ENCODE measurements around the gene RBFA.

DNA sequence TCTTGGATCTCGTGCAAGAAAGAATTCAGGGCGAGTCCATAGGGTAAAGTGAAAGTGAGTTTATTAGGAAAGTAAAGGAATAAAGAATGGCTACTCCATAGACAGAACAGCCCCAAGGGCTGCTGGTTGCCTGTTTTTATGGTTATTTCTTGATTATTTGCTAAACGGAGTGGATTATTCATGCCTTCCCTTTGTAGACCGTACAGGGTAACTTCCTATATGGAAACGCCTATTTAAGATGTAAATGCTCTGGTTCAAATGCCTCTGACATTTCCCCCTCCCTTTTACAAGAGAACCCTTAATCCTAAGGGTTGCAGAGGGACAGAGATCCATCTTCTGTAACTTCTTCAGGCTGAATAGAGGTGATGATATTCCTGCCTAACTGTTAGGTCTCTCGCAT, 25.7 kb downstream of the RBFA start:
- TF ChIP-seq, protein P1, sequence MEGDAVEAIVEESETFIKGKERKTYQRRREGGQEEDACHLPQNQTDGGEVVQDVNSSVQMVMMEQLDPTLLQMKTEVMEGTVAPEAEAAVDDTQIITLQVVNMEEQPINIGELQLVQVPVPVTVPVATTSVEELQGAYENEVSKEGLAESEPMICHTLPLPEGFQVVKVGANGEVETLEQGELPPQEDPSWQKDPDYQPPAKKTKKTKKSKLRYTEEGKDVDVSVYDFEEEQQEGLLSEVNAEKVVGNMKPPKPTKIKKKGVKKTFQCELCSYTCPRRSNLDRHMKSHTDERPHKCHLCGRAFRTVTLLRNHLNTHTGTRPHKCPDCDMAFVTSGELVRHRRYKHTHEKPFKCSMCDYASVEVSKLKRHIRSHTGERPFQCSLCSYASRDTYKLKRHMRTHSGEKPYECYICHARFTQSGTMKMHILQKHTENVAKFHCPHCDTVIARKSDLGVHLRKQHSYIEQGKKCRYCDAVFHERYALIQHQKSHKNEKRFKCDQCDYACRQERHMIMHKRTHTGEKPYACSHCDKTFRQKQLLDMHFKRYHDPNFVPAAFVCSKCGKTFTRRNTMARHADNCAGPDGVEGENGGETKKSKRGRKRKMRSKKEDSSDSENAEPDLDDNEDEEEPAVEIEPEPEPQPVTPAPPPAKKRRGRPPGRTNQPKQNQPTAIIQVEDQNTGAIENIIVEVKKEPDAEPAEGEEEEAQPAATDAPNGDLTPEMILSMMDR (conservative IDR thresholded peaks at IDR 0.05; ENCODE audit: low read depth, low read length): no peak
- TF ChIP-seq EZH2 (IDR thresholded peaks at IDR 0.05; ENCODE audit: low read length, unreplicated experiment): no peak
